ENCODE measurements around the gene HMGN5. TPM values are rescaled to one million over a fixed set of nuclear protein-coding genes. Genes with fewer than 3 reads are reported as not detected.

The HMGN5 gene
- polyA plus RNA-seq, 1 of the 3 experiments (the other 2 are of a cell fraction), result 1.5 TPM

DNA sequence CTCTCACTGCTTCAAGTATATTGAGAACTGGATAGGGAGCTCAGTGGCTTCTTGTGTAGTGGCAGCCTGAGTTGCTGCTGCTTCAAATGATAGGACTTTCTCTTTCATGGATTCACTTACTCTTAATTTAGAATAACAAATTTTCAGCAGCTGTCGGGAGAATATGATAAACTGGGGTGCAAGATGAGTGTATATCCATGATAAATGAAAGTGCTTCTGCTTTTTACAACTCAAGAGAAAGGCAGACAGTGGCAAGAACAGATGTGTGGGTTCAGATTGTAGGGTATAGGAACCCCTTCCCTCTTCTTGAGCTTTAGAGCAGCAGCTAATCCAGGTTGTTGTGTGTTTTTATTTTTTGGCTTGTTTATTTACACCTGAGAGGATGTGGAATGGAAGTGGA lies 1.2 kb upstream of the HMGN5 start:
- H3K4me1 ChIP-seq (ENCODE audit: control insufficient read depth in 1 of 2, insufficient read depth in 2 of 2, low read depth in 1 of 2, low read length in 1 of 2), result no peaks in the 10 kb centered on the region; a peak in 1 of 4 replicates
- no peak for DNase-seq
- TF ChIP-seq, protein P1, sequence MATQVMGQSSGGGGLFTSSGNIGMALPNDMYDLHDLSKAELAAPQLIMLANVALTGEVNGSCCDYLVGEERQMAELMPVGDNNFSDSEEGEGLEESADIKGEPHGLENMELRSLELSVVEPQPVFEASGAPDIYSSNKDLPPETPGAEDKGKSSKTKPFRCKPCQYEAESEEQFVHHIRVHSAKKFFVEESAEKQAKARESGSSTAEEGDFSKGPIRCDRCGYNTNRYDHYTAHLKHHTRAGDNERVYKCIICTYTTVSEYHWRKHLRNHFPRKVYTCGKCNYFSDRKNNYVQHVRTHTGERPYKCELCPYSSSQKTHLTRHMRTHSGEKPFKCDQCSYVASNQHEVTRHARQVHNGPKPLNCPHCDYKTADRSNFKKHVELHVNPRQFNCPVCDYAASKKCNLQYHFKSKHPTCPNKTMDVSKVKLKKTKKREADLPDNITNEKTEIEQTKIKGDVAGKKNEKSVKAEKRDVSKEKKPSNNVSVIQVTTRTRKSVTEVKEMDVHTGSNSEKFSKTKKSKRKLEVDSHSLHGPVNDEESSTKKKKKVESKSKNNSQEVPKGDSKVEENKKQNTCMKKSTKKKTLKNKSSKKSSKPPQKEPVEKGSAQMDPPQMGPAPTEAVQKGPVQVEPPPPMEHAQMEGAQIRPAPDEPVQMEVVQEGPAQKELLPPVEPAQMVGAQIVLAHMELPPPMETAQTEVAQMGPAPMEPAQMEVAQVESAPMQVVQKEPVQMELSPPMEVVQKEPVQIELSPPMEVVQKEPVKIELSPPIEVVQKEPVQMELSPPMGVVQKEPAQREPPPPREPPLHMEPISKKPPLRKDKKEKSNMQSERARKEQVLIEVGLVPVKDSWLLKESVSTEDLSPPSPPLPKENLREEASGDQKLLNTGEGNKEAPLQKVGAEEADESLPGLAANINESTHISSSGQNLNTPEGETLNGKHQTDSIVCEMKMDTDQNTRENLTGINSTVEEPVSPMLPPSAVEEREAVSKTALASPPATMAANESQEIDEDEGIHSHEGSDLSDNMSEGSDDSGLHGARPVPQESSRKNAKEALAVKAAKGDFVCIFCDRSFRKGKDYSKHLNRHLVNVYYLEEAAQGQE (IDR thresholded peaks at IDR 0.05; ENCODE audit: low read depth, low read length), result no peak
- no peak for TF ChIP-seq FOXM1 (IDR thresholded peaks at IDR 0.05; ENCODE audit: low read depth)
- TF ChIP-seq MXI1 (IDR thresholded peaks at IDR 0.05; ENCODE audit: low read depth, low read length), result no peak
- no peak for TF ChIP-seq RXRA (IDR thresholded peaks at IDR 0.05; ENCODE audit: borderline replicate concordance, low read depth)
- no peak for TF ChIP-seq RCOR1 (IDR thresholded peaks at IDR 0.05; ENCODE audit: low read length)
- TF ChIP-seq RFX5 (IDR thresholded peaks at IDR 0.05; ENCODE audit: low read length), result no peak
- no peak for TF ChIP-seq TEAD4 (IDR thresholded peaks at IDR 0.05; ENCODE audit: borderline replicate concordance, insufficient read depth)
- TF ChIP-seq, protein P2, sequence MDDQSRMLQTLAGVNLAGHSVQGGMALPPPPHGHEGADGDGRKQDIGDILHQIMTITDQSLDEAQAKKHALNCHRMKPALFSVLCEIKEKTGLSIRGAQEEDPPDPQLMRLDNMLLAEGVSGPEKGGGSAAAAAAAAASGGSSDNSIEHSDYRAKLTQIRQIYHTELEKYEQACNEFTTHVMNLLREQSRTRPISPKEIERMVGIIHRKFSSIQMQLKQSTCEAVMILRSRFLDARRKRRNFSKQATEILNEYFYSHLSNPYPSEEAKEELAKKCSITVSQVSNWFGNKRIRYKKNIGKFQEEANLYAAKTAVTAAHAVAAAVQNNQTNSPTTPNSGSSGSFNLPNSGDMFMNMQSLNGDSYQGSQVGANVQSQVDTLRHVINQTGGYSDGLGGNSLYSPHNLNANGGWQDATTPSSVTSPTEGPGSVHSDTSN (IDR thresholded peaks at IDR 0.05), result no peak
- no peak for TF ChIP-seq GATA2 (CRISPR knock-in tag; IDR thresholded peaks at IDR 0.05)
- TF ChIP-seq, protein P3, sequence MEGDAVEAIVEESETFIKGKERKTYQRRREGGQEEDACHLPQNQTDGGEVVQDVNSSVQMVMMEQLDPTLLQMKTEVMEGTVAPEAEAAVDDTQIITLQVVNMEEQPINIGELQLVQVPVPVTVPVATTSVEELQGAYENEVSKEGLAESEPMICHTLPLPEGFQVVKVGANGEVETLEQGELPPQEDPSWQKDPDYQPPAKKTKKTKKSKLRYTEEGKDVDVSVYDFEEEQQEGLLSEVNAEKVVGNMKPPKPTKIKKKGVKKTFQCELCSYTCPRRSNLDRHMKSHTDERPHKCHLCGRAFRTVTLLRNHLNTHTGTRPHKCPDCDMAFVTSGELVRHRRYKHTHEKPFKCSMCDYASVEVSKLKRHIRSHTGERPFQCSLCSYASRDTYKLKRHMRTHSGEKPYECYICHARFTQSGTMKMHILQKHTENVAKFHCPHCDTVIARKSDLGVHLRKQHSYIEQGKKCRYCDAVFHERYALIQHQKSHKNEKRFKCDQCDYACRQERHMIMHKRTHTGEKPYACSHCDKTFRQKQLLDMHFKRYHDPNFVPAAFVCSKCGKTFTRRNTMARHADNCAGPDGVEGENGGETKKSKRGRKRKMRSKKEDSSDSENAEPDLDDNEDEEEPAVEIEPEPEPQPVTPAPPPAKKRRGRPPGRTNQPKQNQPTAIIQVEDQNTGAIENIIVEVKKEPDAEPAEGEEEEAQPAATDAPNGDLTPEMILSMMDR (IDR thresholded peaks at IDR 0.05), result no peak
- no peak for TF ChIP-seq FOSL2 (IDR thresholded peaks at IDR 0.05; ENCODE audit: borderline replicate concordance, low read depth)
- no peak for TF ChIP-seq EP300 (IDR thresholded peaks at IDR 0.05; ENCODE audit: borderline replicate concordance in 1 of 2, low read depth in 1 of 2, low read length in 1 of 2)
- peak overlapping the region; percentile 80 for H3K4me2 ChIP-seq
- H3K79me2 ChIP-seq (ENCODE audit: insufficient read depth), result peaks cover 24% of the 10 kb centered on the region
- peak overlapping the region; percentile 76; the same call in 1 of the 2 replicates for H3K9ac ChIP-seq
- H3K9me3 ChIP-seq, result no peaks in the 10 kb centered on the region
- peak overlapping the region; percentile 92; the same call in 1 of the 2 replicates for H2AFZ ChIP-seq (ENCODE audit: low read depth)
- H3K36me3 ChIP-seq (replicated peaks in 1 of 2; ENCODE audit: control insufficient read depth in 1 of 2, insufficient read depth in 2 of 2, low read length in 1 of 2), result no peaks in the 10 kb centered on the region
- H3K27me3 ChIP-seq (ENCODE audit: insufficient read depth), result no peaks in the 10 kb centered on the region
- ChIA-PET CTCF (no interaction called here), POLR2A (no interaction called here)
- peak overlapping the region; percentile 69 for H3K4me3 ChIP-seq (ENCODE audit: low read depth in 2 of 2, low read length in 1 of 2)
- peaks cover 6% of the 10 kb centered on the region for H3F3A ChIP-seq (replicated peaks; ENCODE audit: insufficient read depth)
- H3K9me2 ChIP-seq, result no peaks in the 10 kb centered on the region
- WGBS (ENCODE audit: low lambda C conversion rate), result 0% methylated on average over 1 of the region's 1 CpG
- no peak overlapping the region; a peak in 2 of 4 replicates for H3K27ac ChIP-seq (ENCODE audit: low read depth in 2 of 2, low read length in 1 of 2)
- H4K20me1 ChIP-seq (ENCODE audit: insufficient read depth), result no peaks in the 10 kb centered on the region

All from SK-N-SH (cell line).